ENCODE results near the gene LRRC71. TPM values are rescaled to one million over a fixed set of nuclear protein-coding genes. Genes with fewer than 3 reads are reported as not detected.

LRRC71 gene
- total RNA-seq, result not detected
- not detected for polyA plus RNA-seq (2013, experiment 1 of 2)
- not detected for polyA plus RNA-seq (2013, experiment 2 of 2)
- long read RNA-seq, experiment 1, result 0 reads
- long read RNA-seq, experiment 2, result 0 reads
- long read RNA-seq, experiment 3, result 0 reads
- long read RNA-seq, experiment 4, result 0 reads

DNA sequence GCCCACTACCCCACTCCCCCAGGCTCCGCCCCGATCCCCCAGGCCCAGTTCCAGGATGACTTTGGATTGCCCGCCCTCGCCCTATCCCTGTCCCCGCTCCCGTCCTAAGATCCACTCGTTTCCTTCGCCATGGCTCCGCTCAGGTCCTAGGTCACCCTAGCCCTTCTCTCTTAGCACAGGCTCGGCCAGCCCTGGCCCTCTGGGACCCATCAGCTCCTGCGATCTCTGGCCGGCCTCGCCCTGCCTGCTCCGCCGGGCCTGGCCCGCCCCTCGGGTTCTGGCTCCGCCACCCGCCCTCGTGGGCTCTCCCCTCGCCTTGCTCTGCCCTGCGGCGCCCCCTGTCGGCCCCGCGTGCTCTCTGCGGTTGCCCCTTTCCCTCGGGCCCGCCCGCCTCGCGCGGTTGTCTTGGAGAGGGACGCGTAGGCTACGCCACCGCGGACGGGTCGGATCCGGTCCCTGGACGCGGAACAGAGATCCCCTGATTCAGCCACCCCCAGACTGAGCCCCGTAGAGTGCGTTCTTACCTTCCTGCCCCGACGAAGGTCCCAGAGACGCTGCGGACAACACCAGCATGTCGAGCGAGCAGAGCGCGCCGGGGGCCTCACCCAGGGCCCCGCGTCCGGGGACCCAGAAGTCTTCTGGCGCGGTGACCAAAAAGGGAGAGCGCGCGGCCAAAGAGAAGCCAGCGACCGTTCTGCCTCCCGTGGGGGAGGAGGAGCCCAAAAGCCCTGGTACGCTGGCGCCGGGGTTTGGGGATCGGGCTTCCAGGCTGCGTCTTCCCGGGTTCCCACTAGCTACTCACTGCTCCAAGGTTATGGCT lies at the start of gene LRRC71:
Gene LRRC71, plus strand, starts transcription at position 400 of the 820 bp plus-strand sequence. Its CDS starts 172 bp downstream, at position 572.
- peaks cover 96% of the 10 kb centered on the region for H3K27me3 Mint-ChIP-seq (ENCODE audit: insufficient read depth)

DNA sequence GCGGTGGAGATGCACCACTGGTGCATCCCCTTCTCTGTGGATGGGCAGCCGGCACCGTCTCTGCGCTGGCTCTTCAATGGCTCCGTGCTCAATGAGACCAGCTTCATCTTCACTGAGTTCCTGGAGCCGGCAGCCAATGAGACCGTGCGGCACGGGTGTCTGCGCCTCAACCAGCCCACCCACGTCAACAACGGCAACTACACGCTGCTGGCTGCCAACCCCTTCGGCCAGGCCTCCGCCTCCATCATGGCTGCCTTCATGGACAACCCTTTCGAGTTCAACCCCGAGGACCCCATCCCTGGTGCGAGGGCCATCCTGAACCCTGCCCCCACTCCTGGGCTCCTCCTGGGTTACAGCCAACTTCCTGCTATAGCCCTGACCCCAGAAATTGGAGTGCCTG lies 46.8 kb upstream of the LRRC71 start:
- TF ChIP-seq, protein P1, sequence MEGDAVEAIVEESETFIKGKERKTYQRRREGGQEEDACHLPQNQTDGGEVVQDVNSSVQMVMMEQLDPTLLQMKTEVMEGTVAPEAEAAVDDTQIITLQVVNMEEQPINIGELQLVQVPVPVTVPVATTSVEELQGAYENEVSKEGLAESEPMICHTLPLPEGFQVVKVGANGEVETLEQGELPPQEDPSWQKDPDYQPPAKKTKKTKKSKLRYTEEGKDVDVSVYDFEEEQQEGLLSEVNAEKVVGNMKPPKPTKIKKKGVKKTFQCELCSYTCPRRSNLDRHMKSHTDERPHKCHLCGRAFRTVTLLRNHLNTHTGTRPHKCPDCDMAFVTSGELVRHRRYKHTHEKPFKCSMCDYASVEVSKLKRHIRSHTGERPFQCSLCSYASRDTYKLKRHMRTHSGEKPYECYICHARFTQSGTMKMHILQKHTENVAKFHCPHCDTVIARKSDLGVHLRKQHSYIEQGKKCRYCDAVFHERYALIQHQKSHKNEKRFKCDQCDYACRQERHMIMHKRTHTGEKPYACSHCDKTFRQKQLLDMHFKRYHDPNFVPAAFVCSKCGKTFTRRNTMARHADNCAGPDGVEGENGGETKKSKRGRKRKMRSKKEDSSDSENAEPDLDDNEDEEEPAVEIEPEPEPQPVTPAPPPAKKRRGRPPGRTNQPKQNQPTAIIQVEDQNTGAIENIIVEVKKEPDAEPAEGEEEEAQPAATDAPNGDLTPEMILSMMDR (conservative IDR thresholded peaks at IDR 0.05), result no peak
- WGBS, 2 experiments (ENCODE audit: insufficient coverage in 1 of 2, insufficient read length in 1 of 2), result 96 to 98% methylated on average over 8 to 18 of the region's 18 CpGs
- Histone ChIP-seq H3K27me3 (ENCODE audit: control insufficient read depth, insufficient read depth, low read length, poor library complexity, severe bottlenecking) (peaks cover 30% of the 10 kb centered on the region), H3K9ac (ENCODE audit: extremely low read depth, low read length, poor library complexity, severe bottlenecking) (no peak overlapping the region), H3K9me3 (ENCODE audit: control insufficient read depth, low read length) (no peaks in the 10 kb centered on the region), H3K36me3 (ENCODE audit: control insufficient read depth, insufficient read depth, low read length) (no peaks in the 10 kb centered on the region), H3K4me3 (ENCODE audit: low read length) (no peak overlapping the region), H3K27ac (ENCODE audit: low read depth, low read length) (no peak overlapping the region), H3K4me1 (ENCODE audit: control insufficient read depth, insufficient read depth, low read length) (no peaks in the 10 kb centered on the region)
- H3K27ac Mint-ChIP-seq, result no peak overlapping the region
- no peak overlapping the region for H3K4me3 Mint-ChIP-seq
- peaks cover 69% of the 10 kb centered on the region for H3K27me3 Mint-ChIP-seq (ENCODE audit: insufficient read depth)
- no peaks in the 10 kb centered on the region for H3K4me1 Mint-ChIP-seq
- no peaks in the 10 kb centered on the region for H3K9me3 Mint-ChIP-seq
- no peaks in the 10 kb centered on the region for H3K36me3 Mint-ChIP-seq (ENCODE audit: low read depth)
- DNase-seq, result no peak

More for the DNA sequence above, at the start of gene LRRC71:
- Histone ChIP-seq H3K9ac (ENCODE audit: extremely low read depth, low read length, poor library complexity, severe bottlenecking) (no peak within 1 kb of the TSS), H3K27ac (ENCODE audit: low read depth, low read length) (no peak within 1 kb of the TSS), H3K4me1 (ENCODE audit: control insufficient read depth, insufficient read depth, low read length) (no peaks in the 10 kb centered on the region), H3K27me3 (ENCODE audit: control insufficient read depth, insufficient read depth, low read length, poor library complexity, severe bottlenecking) (peaks cover 76% of the 10 kb centered on the region), H3K4me3 (ENCODE audit: low read length) (peak within 1 kb of the TSS; percentile 68), H3K36me3 (ENCODE audit: control insufficient read depth, insufficient read depth, low read length) (no peaks in the 10 kb centered on the region), H3K9me3 (ENCODE audit: control insufficient read depth, low read length) (peaks cover 7% of the 10 kb centered on the region)
- WGBS, 2 experiments (ENCODE audit: insufficient coverage in 1 of 2, insufficient read length in 1 of 2), result 6 to 9% methylated on average over 35 to 71 of the region's 71 CpGs
- TF ChIP-seq, protein P1 (conservative IDR thresholded peaks at IDR 0.05), result peak; percentile 99
- Mint-ChIP-seq H3K4me3 (peak within 1 kb of the TSS; percentile 58), H3K36me3 (ENCODE audit: low read depth) (no peaks in the 10 kb centered on the region), H3K9me3 (no peaks in the 10 kb centered on the region), H3K4me1 (peaks cover 4% of the 10 kb centered on the region), H3K27ac (no peak within 1 kb of the TSS)
- DNase-seq, result peak; percentile 97

DNA sequence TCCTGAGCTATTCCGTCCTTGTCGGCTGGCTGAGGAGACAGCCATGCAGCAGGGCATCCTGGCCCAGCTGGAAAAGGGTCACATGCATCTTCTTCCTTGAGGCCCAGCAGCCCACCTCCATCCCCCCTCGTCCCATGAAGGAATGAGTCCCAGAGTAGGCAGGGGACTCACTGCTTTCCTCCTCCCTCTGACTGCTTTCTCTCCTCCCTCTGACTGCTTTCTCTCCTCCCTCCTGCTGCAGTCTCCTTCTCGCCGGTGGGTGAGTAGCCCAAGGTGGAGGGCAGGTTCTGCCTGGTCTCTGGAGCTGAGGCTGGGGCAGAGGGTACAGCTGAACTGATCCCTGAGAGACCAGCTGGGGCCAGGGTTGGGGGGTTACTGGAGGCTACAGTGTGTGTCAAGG lies 46.3 kb upstream of the LRRC71 start:
- Histone ChIP-seq H3K9ac (ENCODE audit: extremely low read depth, low read length, poor library complexity, severe bottlenecking) (no peak overlapping the region), H3K4me1 (ENCODE audit: control insufficient read depth, insufficient read depth, low read length) (no peaks in the 10 kb centered on the region), H3K27me3 (ENCODE audit: control insufficient read depth, insufficient read depth, low read length, poor library complexity, severe bottlenecking) (peaks cover 33% of the 10 kb centered on the region), H3K9me3 (ENCODE audit: control insufficient read depth, low read length) (no peaks in the 10 kb centered on the region), H3K36me3 (ENCODE audit: control insufficient read depth, insufficient read depth, low read length) (no peaks in the 10 kb centered on the region), H3K27ac (ENCODE audit: low read depth, low read length) (no peak overlapping the region), H3K4me3 (ENCODE audit: low read length) (no peak overlapping the region)
- Mint-ChIP-seq H3K4me3 (no peak overlapping the region), H3K27ac (no peak overlapping the region), H3K27me3 (ENCODE audit: insufficient read depth) (peaks cover 70% of the 10 kb centered on the region), H3K9me3 (no peaks in the 10 kb centered on the region), H3K36me3 (ENCODE audit: low read depth) (no peaks in the 10 kb centered on the region), H3K4me1 (no peaks in the 10 kb centered on the region)
- 85 to 92% methylated on average over 2 to 5 of the region's 5 CpGs for WGBS, 2 experiments (ENCODE audit: insufficient coverage in 1 of 2, insufficient read length in 1 of 2)
- TF ChIP-seq, protein P1 (conservative IDR thresholded peaks at IDR 0.05), result no peak
- DNase-seq, result no peak
